AG04449 (cell line): Measurements from ENCODE around the gene SUCNR1.

Source experiments
- CTCF ChIA-PET: fragments of 350-600 bp; formaldehyde crosslinking; extraction: SDS; loops from one replicate; lab custom pipeline; 2021; ENCODE audit warnings: antibody characterized with exemption; lab: Yijun Ruan, JAX
- POLR2A ChIA-PET: fragments of 400-600, 350-600 bp; formaldehyde crosslinking; extraction: SDS; loops from one replicate; lab custom pipeline; 2020; ENCODE audit warnings: antibody characterized with exemption, inconsistent platforms; lab: Yijun Ruan, JAX
- DNase-seq: peaks from one replicate; pipeline ENCODE4 v3.0.0-alpha.2; 2010; ENCODE audit warnings: low read depth, low spot score
- H3K4me3 ChIP-seq: 2 replicates; pipeline ENCODE4 v1.5.1; 2011; ENCODE audit warnings: low read depth, mild to moderate bottlenecking, control low read depth, low read length
- TF ChIP-seq, protein P1 (sequence below): IDR thresholded peaks from one replicate; pipeline ENCODE4 v1.5.1; 2011; ENCODE audit warnings: mild to moderate bottlenecking, moderate library complexity, low read length, control low read depth, inconsistent platforms; ENCODE audit not compliant: insufficient read depth; ENCODE audit errors: missing control alignments

Gene SUCNR1, protein sequence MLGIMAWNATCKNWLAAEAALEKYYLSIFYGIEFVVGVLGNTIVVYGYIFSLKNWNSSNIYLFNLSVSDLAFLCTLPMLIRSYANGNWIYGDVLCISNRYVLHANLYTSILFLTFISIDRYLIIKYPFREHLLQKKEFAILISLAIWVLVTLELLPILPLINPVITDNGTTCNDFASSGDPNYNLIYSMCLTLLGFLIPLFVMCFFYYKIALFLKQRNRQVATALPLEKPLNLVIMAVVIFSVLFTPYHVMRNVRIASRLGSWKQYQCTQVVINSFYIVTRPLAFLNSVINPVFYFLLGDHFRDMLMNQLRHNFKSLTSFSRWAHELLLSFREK

GRCh38 chr3:151873398-151873797 lies at the start of gene SUCNR1:
Gene SUCNR1, plus strand, starts transcription at chr3:151873643. Its CDS starts 6,250 bp downstream, at chr3:151879893.
- ChIA-PET CTCF (no interaction called here), POLR2A (no interaction called here)
- DNase-seq: no peak
- TF ChIP-seq, protein P1, sequence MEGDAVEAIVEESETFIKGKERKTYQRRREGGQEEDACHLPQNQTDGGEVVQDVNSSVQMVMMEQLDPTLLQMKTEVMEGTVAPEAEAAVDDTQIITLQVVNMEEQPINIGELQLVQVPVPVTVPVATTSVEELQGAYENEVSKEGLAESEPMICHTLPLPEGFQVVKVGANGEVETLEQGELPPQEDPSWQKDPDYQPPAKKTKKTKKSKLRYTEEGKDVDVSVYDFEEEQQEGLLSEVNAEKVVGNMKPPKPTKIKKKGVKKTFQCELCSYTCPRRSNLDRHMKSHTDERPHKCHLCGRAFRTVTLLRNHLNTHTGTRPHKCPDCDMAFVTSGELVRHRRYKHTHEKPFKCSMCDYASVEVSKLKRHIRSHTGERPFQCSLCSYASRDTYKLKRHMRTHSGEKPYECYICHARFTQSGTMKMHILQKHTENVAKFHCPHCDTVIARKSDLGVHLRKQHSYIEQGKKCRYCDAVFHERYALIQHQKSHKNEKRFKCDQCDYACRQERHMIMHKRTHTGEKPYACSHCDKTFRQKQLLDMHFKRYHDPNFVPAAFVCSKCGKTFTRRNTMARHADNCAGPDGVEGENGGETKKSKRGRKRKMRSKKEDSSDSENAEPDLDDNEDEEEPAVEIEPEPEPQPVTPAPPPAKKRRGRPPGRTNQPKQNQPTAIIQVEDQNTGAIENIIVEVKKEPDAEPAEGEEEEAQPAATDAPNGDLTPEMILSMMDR: no peak
- no peak within 1 kb of the TSS for H3K4me3 ChIP-seq

DNA sequence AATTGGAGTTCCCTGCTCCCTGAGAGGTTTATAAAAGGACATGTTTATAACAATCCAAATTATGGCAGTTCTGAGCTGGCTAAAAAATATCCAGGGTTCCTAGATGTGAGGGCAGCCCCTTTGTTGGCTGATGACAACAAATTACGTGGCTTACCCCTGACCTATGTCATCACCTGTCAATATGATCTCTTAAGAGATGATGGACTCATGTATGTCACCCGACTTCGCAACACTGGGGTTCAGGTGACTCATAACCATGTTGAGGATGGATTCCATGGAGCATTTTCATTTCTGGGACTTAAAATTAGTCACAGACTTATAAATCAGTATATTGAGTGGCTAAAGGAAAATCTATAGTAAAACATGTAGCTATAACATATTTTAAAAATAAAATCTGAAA lies 45.6 kb upstream of the SUCNR1 start:
- TF ChIP-seq, protein P1: no peak
- POLR2A ChIA-PET: no interaction called here
- CTCF ChIA-PET: interaction anchor here (2.3 kb wide), 1 partner anchor 11 kb away, joined by 10 read pairs; no protein-coding TSS in a partner anchor
- H3K4me3 ChIP-seq: no peak overlapping the region
- no peak for DNase-seq

GRCh38 chr3:151835751-151836525 lies 37.5 kb upstream of the SUCNR1 start:
- no peak for DNase-seq
- ChIA-PET POLR2A (no interaction called here), CTCF (interaction anchor here (0.9 to 6.3 kb wide), 11 partner anchors 11 to 668 kb away, joined by 3 to 121 read pairs (median 11); no protein-coding TSS in a partner anchor)
- TF ChIP-seq, protein P1: no peak
- no peak overlapping the region for H3K4me3 ChIP-seq

DNA sequence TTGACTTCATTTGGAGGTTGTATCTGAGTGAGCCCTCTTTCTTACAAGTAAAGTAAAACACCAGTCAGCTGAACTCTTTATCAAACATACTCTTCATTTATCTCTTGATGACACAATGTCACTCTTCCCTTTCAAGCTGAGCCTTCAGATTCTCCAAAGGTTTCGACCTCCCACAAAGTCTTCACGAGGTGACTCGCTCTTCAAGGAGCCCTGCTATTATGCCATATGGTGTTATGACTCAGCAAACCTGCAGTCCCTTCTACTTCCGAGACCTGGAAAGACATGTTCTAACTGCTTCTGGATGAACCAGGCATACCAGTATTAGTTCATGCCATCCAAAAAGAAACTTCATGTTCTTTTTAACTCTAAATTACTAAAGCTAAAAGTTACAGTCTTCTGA lies 36.4 kb upstream of the SUCNR1 start:
- DNase-seq: peak; percentile 46
- ChIA-PET POLR2A (no interaction called here), CTCF (interaction anchor here (0.9 to 6.3 kb wide), 24 partner anchors 11 to 669 kb away, joined by 3 to 121 read pairs (median 10); no protein-coding TSS in a partner anchor)
- TF ChIP-seq, protein P1: no peak
- H3K4me3 ChIP-seq: no peak overlapping the region

GRCh38 chr3:151838574-151839312 lies 34.7 kb upstream of the SUCNR1 start:
- H3K4me3 ChIP-seq: no peak overlapping the region
- no peak for DNase-seq
- TF ChIP-seq, protein P1: peak; percentile 61
- ChIA-PET CTCF (interaction anchor here (0.6 to 6.3 kb wide), 36 partner anchors 9 to 670 kb away, joined by 3 to 121 read pairs (median 5); no protein-coding TSS in a partner anchor), POLR2A (no interaction called here)

GRCh38 chr3:151839313-151839631 lies 34.2 kb upstream of the SUCNR1 start:
- DNase-seq: no peak

More at GRCh38 chr3:151839313-151839631, 34.2 kb upstream of the SUCNR1 start:
- no peak overlapping the region for H3K4me3 ChIP-seq
- ChIA-PET POLR2A (no interaction called here), CTCF (interaction anchor here (0.6 to 6.3 kb wide), 23 partner anchors 9 to 555 kb away, joined by 3 to 121 read pairs (median 6); no protein-coding TSS in a partner anchor)
- TF ChIP-seq, protein P1: no peak
